ENCODE measurements around the gene PTPRD.

Gene PTPRD

GRCh38 chr9:8800196-8800595, 1812.6 kb downstream of the PTPRD start:
- no peak for DNase-seq

GRCh38 chr9:8799615-8800014, 1813.2 kb downstream of the PTPRD start:
- no peak for DNase-seq

- no peak for DNase-seq
These were observed 1813.6 kb downstream of the PTPRD start for GRCh38 chr9:8799206-8799605.

- DNase-seq: no peak
These were observed 1828.0 kb downstream of the PTPRD start for GRCh38 chr9:8784838-8785237.

GRCh38 chr9:8783941-8784340, 1828.9 kb downstream of the PTPRD start:
- no peak for DNase-seq

GRCh38 chr9:8782237-8782636, 1830.6 kb downstream of the PTPRD start:
- DNase-seq: no peak

- no peak for DNase-seq
These were observed 1831.3 kb downstream of the PTPRD start for GRCh38 chr9:8781458-8781857.

- no peak for DNase-seq
These were observed 1832.4 kb downstream of the PTPRD start for GRCh38 chr9:8780386-8780785.

GRCh38 chr9:8779478-8779877, 1833.3 kb downstream of the PTPRD start:
- DNase-seq: no peak

- no peak for DNase-seq
These were observed 1834.4 kb downstream of the PTPRD start for GRCh38 chr9:8778356-8778755.

- DNase-seq: no peak
These were observed 1840.5 kb downstream of the PTPRD start for GRCh38 chr9:8772302-8772701.

- no peak for DNase-seq
These were observed 1843.6 kb downstream of the PTPRD start for GRCh38 chr9:8769153-8769552.

- no peak for DNase-seq
These were observed 1846.7 kb downstream of the PTPRD start for GRCh38 chr9:8766096-8766495.

- no peak for DNase-seq
These were observed 1848.8 kb downstream of the PTPRD start for GRCh38 chr9:8764051-8764450.

- no peak for DNase-seq
These were observed 1850.2 kb downstream of the PTPRD start for GRCh38 chr9:8762479-8763085.

GRCh38 chr9:8760000-8760767, 1852.6 kb downstream of the PTPRD start:
- no peak for DNase-seq

GRCh38 chr9:8757881-8758280, 1854.9 kb downstream of the PTPRD start:
- DNase-seq: no peak

- DNase-seq: no peak
These were observed 1858.1 kb downstream of the PTPRD start for GRCh38 chr9:8754751-8755150.

GRCh38 chr9:8751406-8751930, 1861.3 kb downstream of the PTPRD start:
- no peak for DNase-seq

GRCh38 chr9:8750639-8751051, 1862.2 kb downstream of the PTPRD start:
- no peak for DNase-seq

GRCh38 chr9:8745347-8745746, 1867.5 kb downstream of the PTPRD start:
- DNase-seq: no peak

GRCh38 chr9:8738945-8739344, 1873.9 kb downstream of the PTPRD start:
- DNase-seq: no peak

GRCh38 chr9:8736805-8737204, 1876.0 kb downstream of the PTPRD start:
- DNase-seq: no peak

GRCh38 chr9:8734760-8735159, 1878.0 kb downstream of the PTPRD start:
- DNase-seq: no peak

Measured in NCI-H2029 (cell line).